Spleen (tissue), 7 donors: ENCODE results near the gene ACRBP.

Experiments
- POLR2A ChIP-seq, 3 donors: fragments of 450-650 bp; IDR thresholded peaks; one replicate each; pipeline ENCODE4 v1.5.1; 2017; ENCODE audit warnings: antibody characterized with exemption in 3 of 3, mild to moderate bottlenecking in 1 of 3
- POLR2AphosphoS5 ChIP-seq, 3 donors: sonication (generic); formaldehyde crosslinking; IDR thresholded peaks; one replicate each; pipeline ENCODE4 v1.5.1; 2017; ENCODE audit warnings: antibody characterized with exemption in 3 of 3
- TF ChIP-seq, protein P1 (sequence below), 11 experiments: fragments of 200-600 bp in 7 of 11; fragments of 450-650 bp in 4 of 11; sonication (generic) in 4 of 11; IDR thresholded peaks in 8 of 11; conservative IDR thresholded peaks in 3 of 11; 1 replicate in 7 of 11; 2 replicates in 4 of 11; pipeline versions ENCODE4 v1.4.0 to v1.8.0; 2016 to 2021; ENCODE audit warnings: antibody characterized with exemption in 11 of 11, inconsistent platforms in 4 of 11, mild to moderate bottlenecking in 1 of 11
- donor health status: DM: no; HTN: no; CAD: no; lungs with moderate emphysema.
- donor health status: DM: no; HTN: no; CAD: no.
- donor health status: DM: no; HTN: no; CAD: no.

DNA sequence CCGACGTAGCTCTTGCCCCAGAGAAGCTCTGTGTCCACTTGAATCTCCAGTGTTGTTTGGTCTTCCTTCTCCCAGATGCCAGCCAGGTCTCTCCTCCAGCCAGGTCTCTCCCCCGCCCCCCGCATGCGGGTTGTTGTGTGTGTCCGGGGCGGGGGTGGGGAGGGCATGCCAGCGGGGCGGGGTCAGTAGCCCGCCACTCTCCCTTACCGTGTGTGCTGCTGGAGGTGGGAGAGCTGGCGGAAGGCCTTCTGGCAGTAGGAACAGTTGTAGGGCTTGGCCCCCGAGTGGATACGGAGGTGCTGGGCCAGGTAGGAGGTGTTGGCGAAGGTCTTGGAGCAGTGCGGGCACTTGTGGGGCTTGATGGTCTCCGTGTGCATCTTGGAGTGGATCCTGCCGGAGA, 24.9 kb upstream of the ACRBP start:
- TF ChIP-seq, protein P1, sequence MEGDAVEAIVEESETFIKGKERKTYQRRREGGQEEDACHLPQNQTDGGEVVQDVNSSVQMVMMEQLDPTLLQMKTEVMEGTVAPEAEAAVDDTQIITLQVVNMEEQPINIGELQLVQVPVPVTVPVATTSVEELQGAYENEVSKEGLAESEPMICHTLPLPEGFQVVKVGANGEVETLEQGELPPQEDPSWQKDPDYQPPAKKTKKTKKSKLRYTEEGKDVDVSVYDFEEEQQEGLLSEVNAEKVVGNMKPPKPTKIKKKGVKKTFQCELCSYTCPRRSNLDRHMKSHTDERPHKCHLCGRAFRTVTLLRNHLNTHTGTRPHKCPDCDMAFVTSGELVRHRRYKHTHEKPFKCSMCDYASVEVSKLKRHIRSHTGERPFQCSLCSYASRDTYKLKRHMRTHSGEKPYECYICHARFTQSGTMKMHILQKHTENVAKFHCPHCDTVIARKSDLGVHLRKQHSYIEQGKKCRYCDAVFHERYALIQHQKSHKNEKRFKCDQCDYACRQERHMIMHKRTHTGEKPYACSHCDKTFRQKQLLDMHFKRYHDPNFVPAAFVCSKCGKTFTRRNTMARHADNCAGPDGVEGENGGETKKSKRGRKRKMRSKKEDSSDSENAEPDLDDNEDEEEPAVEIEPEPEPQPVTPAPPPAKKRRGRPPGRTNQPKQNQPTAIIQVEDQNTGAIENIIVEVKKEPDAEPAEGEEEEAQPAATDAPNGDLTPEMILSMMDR (IDR thresholded peaks at IDR 0.05 in 8 of 11, conservative IDR thresholded peaks at IDR 0.05 in 3 of 11) = no peak
- TF ChIP-seq POLR2AphosphoS5 (IDR thresholded peaks at IDR 0.05) = peak in 2 of 3 donors; percentile 27 to 40
- no peak for TF ChIP-seq POLR2A (IDR thresholded peaks at IDR 0.05)
